ENCODE measurements around the gene PLPP1.

PLPP1 gene

DNA sequence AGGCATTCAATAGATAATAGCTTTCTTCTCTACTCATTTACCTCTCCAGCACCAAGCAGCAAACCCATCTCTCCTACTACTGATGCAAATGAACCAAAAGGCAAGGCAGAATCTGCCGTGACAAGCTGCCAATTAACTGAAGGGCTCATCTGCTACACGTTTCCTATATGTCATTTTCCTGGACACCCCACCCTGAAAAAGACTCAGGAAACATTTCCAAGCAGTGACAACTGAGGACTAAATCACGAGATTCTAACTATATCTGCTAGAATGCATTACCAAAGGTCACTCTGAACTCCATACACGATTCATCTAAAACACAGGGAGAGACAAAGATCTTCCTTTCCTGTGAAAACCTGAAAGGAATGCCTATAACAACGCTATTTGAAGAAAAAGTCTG, 12.9 kb downstream of the PLPP1 start:
- H3K9me3 ChIP-seq (ENCODE audit: control insufficient read depth, low read length), result no peaks in the 10 kb centered on the region
- peak overlapping the region; percentile 14 for H3K27ac ChIP-seq
- H3K27me3 ChIP-seq (ENCODE audit: control insufficient read depth, insufficient read depth, low read length), result no peaks in the 10 kb centered on the region
- H3K4me2 ChIP-seq (ENCODE audit: low read length), result no peak overlapping the region
- peaks cover 8% of the 10 kb centered on the region for H3K4me1 ChIP-seq
- no peak overlapping the region for H2AFZ ChIP-seq
- H3K79me2 ChIP-seq, result peaks cover 13% of the 10 kb centered on the region
- no peaks in the 10 kb centered on the region for H3K36me3 ChIP-seq (ENCODE audit: control insufficient read depth, insufficient read depth, low read length)
- TF ChIP-seq, protein P1, sequence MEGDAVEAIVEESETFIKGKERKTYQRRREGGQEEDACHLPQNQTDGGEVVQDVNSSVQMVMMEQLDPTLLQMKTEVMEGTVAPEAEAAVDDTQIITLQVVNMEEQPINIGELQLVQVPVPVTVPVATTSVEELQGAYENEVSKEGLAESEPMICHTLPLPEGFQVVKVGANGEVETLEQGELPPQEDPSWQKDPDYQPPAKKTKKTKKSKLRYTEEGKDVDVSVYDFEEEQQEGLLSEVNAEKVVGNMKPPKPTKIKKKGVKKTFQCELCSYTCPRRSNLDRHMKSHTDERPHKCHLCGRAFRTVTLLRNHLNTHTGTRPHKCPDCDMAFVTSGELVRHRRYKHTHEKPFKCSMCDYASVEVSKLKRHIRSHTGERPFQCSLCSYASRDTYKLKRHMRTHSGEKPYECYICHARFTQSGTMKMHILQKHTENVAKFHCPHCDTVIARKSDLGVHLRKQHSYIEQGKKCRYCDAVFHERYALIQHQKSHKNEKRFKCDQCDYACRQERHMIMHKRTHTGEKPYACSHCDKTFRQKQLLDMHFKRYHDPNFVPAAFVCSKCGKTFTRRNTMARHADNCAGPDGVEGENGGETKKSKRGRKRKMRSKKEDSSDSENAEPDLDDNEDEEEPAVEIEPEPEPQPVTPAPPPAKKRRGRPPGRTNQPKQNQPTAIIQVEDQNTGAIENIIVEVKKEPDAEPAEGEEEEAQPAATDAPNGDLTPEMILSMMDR (IDR thresholded peaks at IDR 0.05), result no peak
- H3K9ac ChIP-seq, result no peak overlapping the region
- no peak overlapping the region for H3K4me3 ChIP-seq (ENCODE audit: low read depth, low read length)

GRCh38 chr5:55520117-55520839, 14.5 kb downstream of the PLPP1 start:
- TF ChIP-seq, protein P1 (IDR thresholded peaks at IDR 0.05), result no peak
- no peaks in the 10 kb centered on the region for H3K27me3 ChIP-seq (ENCODE audit: control insufficient read depth, insufficient read depth, low read length)
- H3K4me2 ChIP-seq (ENCODE audit: low read length), result no peak overlapping the region
- H3K36me3 ChIP-seq (ENCODE audit: control insufficient read depth, insufficient read depth, low read length), result no peaks in the 10 kb centered on the region
- no peak overlapping the region for H2AFZ ChIP-seq
- no peaks in the 10 kb centered on the region for H3K9me3 ChIP-seq (ENCODE audit: control insufficient read depth, low read length)
- H3K9ac ChIP-seq, result no peak overlapping the region
- H3K4me3 ChIP-seq (ENCODE audit: low read depth, low read length), result no peak overlapping the region
- no peak overlapping the region for H3K27ac ChIP-seq
- H3K79me2 ChIP-seq, result peaks cover 17% of the 10 kb centered on the region
- peaks cover 8% of the 10 kb centered on the region for H3K4me1 ChIP-seq

DNA sequence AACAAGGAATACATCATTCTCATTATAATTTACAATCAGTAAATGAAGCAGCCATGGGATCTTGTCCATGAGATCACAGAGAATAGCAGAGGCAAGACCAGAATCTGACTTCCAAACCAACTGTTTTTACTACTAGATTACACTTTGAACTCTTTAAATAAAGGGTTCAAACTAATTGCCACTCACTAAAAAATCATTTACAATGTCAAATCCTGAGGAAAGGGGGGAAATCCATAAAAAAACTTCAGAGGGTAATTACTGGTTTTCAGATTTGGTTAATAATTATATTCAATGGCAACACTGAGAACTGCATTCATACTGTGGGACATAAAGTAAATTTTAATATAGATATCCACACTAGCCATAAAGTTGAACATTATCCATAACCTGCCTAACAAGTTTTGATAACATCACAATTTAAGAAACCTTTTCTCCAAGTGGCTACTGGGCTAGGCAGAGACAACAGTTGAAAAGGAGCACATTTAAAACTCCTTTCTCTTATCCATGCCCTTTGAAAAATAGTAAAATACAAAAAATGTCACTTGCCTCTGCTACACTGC, 15.9 kb downstream of the PLPP1 start:
- H3K4me2 ChIP-seq (ENCODE audit: low read length), result no peak overlapping the region
- no peak overlapping the region for H3K9ac ChIP-seq
- peaks cover 17% of the 10 kb centered on the region for H3K79me2 ChIP-seq
- H2AFZ ChIP-seq, result no peak overlapping the region
- H3K4me1 ChIP-seq, result peaks cover 8% of the 10 kb centered on the region
- TF ChIP-seq, protein P1 (IDR thresholded peaks at IDR 0.05), result no peak
- H3K27me3 ChIP-seq (ENCODE audit: control insufficient read depth, insufficient read depth, low read length), result no peaks in the 10 kb centered on the region
- H3K9me3 ChIP-seq (ENCODE audit: control insufficient read depth, low read length), result no peaks in the 10 kb centered on the region
- no peak overlapping the region for H3K27ac ChIP-seq
- no peak overlapping the region for H3K4me3 ChIP-seq (ENCODE audit: low read depth, low read length)
- H3K36me3 ChIP-seq (ENCODE audit: control insufficient read depth, insufficient read depth, low read length), result no peaks in the 10 kb centered on the region

DNA sequence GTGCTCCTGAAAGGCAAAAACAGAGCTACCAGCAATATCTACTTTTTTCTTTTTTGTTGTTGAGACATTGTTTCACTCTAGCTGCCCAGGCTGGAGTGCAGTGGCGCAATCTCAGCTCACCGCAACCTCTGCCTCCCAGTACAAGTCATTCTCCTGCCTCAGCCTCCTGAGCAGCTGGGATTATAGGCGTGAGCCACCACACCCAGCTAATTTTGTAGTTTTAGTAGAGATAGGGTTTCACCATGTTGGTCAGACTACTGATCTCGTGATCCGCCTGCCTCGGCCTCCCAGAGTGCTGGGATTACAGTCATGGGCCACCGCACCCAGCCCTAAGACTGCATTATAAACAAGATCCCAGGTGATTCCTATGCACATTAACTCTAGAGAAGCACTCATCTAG, 17.0 kb downstream of the PLPP1 start:
- Histone ChIP-seq H3K79me2 (peaks cover 17% of the 10 kb centered on the region), H3K4me1 (peaks cover 8% of the 10 kb centered on the region), H3K27ac (no peak overlapping the region), H2AFZ (no peak overlapping the region), H3K4me3 (ENCODE audit: low read depth, low read length) (no peak overlapping the region), H3K9ac (no peak overlapping the region), H3K27me3 (ENCODE audit: control insufficient read depth, insufficient read depth, low read length) (no peaks in the 10 kb centered on the region), H3K4me2 (ENCODE audit: low read length) (no peak overlapping the region), H3K36me3 (ENCODE audit: control insufficient read depth, insufficient read depth, low read length) (no peaks in the 10 kb centered on the region), H3K9me3 (ENCODE audit: control insufficient read depth, low read length) (no peaks in the 10 kb centered on the region)
- TF ChIP-seq, protein P1 (IDR thresholded peaks at IDR 0.05), result no peak

DNA sequence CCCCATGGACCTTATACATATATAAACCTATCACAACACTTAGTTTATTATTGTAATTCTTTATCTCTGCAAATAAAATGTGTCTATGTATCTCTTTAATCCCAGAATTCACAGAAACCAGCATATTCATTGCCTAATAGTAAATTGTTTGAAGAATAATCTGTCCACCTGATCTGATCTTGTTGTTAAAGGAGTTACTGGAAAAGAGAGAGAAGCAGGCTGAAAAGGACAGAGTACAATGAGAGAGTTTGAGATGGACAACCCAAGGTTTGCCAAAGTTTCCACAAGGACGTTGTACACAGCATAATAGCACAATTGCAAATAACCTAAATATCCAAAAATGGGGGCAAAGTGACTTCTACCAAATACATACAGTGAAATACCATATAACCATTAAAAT, 23.8 kb downstream of the PLPP1 start:
- no peak overlapping the region for H3K4me3 ChIP-seq (ENCODE audit: low read depth, low read length)
- H3K36me3 ChIP-seq (ENCODE audit: control insufficient read depth, insufficient read depth, low read length), result no peaks in the 10 kb centered on the region
- H2AFZ ChIP-seq, result no peak overlapping the region
- no peak overlapping the region for H3K4me2 ChIP-seq (ENCODE audit: low read length)
- peaks cover 7% of the 10 kb centered on the region for H3K79me2 ChIP-seq
- H3K27me3 ChIP-seq (ENCODE audit: control insufficient read depth, insufficient read depth, low read length), result no peaks in the 10 kb centered on the region
- H3K9me3 ChIP-seq (ENCODE audit: control insufficient read depth, low read length), result no peaks in the 10 kb centered on the region
- H3K4me1 ChIP-seq, result peaks cover 8% of the 10 kb centered on the region
- no peak overlapping the region for H3K27ac ChIP-seq
- no peak overlapping the region for H3K9ac ChIP-seq
- TF ChIP-seq, protein P1 (IDR thresholded peaks at IDR 0.05), result no peak

All from parathyroid adenoma (tissue), 2 donors.